ENCODE results near the gene MEA1.
"Not testable (repeated sequence)": the region's sequence is repeated elsewhere in the genome, so short reads cannot be mapped to it uniquely, and the experiment has no call there.

MEA1 gene

DNA sequence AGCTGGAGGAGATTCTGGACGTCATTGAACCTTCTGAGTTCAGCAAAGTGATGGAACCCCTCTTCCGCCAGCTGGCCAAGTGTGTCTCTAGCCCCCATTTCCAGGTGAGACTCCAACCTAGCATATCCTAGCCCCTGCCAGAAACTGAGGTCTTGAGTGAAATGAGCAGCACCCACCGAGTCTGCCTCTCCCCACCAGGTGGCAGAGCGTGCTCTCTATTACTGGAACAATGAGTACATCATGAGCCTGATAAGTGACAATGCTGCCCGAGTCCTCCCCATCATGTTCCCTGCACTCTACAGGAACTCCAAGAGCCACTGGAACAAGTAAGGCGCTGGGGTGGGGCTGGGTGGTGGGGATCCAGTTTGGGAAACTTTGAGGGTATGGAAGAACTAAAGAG is 4.6 kb downstream of the MEA1 start:
- peak; percentile 37 for DNase-seq (ENCODE audit: low read depth)

DNA sequence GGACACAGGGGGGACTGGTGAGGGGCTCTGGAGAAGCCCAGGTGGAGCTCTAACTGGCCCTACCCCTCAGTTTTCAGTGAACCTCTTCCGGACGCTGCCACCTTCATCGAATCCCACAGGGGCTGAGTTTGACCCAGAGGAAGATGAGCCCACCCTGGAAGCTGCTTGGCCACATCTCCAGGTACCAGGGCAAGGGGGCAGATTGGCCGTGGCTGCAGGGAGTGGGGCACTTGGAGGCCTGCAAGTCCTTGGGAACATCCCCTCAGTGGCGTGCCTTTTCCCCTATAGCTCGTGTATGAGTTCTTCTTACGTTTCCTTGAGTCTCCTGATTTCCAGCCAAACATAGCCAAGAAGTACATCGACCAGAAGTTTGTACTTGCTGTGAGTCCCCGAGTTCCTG is 6.6 kb downstream of the MEA1 start:
- DNase-seq (ENCODE audit: low read depth) = no peak

DNA sequence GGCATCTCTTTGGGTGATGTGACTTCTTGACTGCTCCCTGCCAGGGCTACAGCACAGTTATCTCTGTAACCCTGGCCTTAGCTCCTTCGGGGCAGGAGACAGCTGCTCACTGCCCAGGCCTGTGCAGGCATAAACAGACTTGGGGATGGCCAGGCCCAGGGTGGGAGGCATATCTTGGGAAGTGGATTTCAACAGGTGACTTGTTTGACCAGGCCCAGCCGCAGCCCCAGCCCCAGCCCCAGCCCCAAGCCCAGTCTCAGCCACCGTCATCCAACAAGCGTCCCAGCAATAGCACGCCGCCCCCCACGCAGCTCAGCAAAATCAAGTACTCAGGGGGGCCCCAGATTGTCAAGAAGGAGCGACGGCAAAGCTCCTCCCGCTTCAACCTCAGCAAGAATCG is 7.5 kb downstream of the MEA1 start:
- DNase-seq (ENCODE audit: low read depth) = no peak

DNA sequence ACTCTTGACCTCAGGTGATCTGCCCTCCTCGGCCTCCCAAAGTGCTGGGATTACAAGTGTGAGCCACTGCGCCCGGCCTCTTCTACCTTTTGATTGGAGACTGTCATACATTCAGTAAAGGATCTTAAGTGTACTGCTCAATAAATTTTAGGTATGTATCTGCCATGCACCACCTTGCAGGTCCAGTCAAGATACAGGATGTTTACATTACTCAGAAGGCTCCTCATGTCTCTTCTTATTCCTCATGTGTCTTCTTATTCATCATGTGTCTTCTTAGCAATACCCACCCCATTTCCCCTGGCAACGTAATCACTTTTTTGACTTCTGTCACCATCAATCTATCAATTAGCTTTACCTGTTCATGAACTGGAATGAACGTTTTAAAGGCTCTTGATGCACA is 7.9 kb downstream of the MEA1 start:
- DNase-seq (ENCODE audit: low read depth) = no peak

DNA sequence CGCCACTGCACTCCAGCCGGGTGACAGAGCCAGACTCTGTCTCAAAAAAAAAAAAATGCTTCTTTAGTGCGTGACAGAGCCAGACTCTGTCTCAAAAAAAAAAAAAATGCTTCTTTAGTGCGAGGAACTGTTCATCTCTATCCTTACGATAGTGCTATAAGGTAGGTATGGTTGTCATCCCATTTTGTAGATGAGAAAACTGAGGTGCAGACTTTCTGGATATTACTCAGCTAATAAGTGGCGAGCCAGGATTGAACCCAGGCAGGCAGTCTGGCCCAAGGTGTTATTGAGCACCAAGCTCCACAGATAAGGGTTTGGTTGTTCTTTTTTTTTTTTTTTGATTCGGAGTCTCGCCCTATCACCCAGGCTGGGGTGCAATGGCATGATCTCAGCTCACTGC is 11.9 kb downstream of the MEA1 start:
- no peak for DNase-seq (ENCODE audit: low read depth)

DNA sequence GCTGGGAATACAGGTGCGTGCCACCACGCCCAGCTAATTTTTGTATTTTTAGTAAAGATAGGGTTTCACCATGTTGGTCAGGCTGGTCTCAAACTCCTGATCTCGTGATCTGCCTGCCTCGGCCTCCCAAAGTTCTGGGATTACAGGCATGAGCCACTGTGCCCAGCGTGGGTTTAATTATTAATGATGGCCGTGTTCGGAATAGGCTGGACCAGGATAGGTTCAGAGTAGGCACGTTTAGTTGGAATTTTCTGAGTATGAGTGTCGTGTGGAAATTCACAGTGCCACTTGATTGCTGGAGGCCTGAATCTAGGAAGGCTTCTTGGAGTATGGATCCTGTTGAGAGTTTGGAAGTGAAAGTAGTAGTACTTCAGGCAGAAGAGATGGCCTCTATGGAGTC is 15.5 kb downstream of the MEA1 start:
- DNase-seq (ENCODE audit: low read depth) = not testable (repeated sequence)

DNA sequence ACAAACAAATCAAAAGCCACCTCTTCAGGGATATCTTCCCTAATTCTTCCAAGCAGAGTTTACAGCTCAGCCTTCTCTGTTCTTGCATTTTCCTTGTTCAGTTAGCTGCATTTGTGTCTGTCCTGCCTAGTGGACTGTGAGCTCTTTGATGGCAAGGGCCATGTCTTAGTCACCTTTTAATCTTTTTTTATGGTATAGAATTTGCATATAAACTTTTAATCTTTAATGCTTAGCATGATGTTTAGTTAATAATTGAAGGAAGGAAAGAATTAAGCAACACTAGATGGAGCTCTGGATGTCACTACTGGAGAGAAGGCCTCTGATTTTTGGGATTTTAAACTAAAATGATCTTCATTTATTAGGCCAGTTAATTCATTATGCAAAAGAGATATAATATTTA is 17.2 kb downstream of the MEA1 start:
- no peak for DNase-seq (ENCODE audit: low read depth)

DNA sequence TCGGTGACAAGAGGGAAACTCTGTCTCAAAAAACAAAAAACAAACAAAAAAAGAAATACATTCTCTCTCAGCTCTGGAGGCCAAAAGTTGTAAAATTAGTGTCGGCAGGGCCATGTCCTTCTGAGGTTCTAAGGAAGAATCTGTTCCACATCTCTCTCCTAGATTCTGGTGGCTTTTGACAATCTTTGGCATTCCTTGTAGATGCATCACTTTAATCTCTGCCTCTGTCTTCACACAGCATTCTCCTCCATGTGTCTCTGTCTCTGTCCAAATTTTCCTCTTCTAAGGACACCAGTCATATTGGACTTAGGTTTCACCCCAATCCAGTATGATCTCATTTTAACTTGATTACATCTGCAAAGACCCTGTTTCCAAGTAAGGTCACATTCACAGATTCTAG is 20.3 kb downstream of the MEA1 start:
- DNase-seq (ENCODE audit: low read depth) = no peak

DNA sequence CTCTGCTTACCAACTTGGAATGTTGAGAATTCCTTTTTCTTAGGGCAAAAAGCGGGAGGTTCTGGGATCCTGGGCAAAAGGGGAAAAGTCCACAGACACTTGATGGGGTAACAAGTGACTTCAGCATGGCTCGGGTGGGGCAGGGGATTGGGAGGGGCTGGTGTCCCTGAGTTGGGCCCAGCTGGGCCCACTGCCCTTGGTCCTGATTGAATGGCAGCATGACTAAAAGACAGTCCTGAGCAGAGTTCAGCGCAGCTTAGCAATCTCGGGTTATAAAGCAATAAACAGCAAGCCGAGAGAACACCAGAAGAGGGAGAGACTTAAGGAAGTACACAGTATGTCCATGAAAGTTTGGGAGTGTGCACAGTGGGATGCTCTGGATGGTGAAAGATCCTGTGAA is 23.8 kb downstream of the MEA1 start:
- no peak for DNase-seq (ENCODE audit: low read depth)

DNA sequence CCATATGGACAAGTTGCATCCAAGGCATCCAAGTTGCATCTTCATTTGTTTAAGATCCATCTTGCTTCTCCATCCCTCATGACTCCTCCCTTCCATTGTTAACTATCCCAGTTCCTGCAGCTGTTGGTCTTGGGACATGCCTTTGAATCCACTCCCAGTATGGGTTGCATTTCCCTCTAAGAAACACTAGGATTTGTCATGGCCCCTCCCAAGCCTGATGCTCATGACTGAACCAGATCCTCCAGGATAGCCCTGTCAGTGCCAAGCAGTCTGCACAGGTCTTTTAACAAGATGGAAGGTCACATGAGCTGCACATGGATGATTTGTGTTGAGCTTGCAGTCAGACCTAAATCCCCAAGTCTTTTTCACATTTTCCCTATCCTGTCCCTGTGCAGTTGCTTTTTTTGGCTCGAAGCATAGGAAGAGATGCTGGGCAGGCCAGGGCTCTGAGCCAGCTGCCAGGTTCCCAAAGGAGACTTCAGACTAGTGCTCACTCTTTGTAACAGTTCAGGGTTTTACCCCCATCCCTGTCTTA is 25.2 kb downstream of the MEA1 start:
- no peak for DNase-seq (ENCODE audit: low read depth)

DNA sequence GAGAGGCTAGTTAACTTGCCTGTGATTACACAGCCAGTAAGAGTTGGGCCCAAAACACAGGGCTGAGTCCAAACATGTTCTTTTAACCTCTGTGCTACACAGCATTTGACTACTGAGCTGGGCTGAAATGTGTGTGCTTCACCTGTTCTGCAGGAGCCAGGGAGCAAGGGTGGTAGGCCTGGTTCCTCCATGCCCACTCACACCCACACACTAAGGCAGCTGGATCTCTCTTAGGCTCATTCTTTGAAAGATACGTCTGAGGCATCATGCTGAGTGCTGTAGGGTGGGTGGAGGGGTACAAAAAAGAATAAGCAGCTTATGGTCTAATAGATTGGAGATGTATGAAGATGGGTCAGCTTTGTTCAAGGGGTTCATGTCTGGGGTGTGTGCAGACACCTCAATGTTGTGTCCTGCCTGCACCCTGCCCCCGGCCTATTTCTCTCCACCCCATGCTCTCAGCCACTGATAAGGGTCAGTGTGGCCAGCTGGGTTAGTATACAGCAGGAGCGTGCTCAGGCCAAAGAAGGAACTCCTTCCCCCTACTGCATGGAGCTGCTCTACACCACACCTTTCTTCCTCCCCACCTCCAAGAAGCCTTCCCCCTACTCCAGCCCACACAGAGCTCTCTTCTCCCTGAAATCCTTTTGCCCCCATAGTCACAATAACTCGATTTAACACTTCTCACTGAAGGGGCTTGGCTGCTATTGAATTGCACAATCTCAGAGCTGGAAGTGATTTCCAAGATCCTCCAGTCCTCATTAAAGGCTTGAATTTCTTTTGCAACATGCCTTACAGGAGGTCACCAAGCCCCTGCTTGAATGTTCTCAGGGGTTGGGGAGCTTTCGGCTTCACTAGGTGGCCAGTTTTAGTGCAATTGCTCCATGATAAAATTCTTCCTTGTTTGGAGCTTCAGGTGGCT is 26.0 kb downstream of the MEA1 start:
- DNase-seq (ENCODE audit: low read depth) = no peak

DNA sequence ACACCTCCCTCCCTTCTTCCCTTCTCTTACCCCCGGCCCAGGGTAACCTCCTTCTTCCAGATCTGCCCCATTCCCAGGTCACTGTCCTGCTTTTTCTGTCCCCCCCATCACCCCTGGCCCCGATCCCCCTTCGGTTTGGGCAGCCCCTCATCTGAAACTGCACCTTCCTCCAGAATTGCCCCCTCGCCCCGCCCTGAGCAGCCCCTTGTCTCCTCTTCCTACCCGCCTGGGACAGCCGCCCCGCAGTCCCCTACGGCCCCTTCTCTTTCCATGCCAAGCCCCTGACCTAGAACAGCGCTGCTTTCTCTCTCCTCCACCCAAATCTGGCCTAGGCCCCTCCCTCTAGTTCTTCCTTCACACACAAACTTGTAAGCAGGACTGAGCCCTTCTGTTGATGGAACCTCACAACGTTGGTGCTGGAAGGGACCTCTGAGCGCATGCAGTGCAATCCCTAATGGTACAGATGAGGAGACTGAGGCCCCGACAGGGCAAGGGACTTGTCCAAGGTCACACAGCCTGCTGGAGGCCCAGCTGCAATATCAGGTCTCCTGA is 28.7 kb downstream of the MEA1 start:
- peak; percentile 18 for DNase-seq (ENCODE audit: low read depth)

DNA sequence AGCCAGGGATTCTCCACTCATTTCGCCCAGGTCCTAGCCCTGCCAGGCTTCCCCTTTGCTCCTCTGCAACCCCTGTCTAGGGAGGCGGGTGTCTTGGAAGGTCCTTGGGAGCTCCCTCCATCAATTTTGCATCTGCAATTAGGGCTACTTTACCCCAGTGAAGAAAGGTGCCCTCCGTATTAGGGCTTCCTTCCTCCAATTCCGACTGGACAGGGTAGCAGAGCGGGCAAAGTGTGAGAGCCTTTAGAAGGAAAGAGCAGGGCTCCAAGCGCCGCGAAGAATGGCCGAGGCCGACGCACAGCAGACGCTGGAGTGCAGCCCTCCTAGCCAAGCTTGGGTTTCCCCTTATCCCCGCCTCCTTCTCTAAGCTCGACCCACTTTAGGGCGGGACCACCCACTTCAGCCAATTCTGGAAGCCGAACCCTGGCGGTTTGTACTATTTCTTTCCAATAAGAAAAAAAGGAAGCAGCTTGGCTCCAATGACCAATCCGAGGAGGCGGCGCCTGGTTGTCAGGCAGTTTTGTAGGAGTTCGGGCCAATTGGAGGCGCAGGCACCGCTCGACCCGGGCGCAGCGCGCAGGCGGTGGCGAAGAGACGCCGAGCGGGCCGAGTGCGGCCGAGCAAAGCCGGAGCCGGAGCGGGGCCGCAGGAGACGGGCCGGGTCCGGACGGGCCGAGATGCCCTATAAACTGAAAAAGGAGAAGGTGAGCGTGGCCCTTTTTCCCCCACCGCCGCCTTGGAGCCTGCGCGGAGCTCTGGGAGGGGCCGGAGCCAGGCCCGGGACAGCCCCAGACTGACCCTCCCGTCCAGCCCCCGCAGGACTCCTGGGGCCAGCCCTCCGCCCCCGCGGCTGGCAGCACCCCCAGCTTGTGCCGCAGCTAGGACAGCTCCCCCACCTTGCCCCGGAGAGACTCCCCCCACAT is 29.5 kb downstream of the MEA1 start, which contains the start of gene PPP2R5D:
Gene PPP2R5D (plus strand): TSS at position 570 of the 923 bp plus-strand sequence. CDS start 108 bp downstream, at position 678.
- peak; percentile 99 for DNase-seq (ENCODE audit: low read depth)

DNA sequence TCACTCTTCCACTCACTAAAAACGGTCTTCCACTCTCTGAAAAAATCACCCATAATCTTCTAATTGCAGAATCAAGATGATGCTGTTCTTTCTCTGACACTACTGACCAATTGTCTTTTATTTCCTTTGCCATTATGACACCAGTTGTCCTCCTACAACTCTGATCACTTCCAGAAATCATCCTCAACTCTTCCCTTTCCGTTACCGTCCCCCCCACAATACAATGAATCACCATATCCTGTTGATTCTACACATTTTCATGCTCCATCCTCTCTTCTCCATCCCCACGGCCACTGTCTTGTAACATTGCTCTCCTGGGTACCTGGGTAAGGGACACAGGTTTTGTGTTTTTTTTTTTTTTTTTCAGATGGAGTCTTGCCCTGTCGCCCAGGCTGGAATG is 31.9 kb downstream of the MEA1 start:
- no peak for DNase-seq (ENCODE audit: low read depth)

DNA sequence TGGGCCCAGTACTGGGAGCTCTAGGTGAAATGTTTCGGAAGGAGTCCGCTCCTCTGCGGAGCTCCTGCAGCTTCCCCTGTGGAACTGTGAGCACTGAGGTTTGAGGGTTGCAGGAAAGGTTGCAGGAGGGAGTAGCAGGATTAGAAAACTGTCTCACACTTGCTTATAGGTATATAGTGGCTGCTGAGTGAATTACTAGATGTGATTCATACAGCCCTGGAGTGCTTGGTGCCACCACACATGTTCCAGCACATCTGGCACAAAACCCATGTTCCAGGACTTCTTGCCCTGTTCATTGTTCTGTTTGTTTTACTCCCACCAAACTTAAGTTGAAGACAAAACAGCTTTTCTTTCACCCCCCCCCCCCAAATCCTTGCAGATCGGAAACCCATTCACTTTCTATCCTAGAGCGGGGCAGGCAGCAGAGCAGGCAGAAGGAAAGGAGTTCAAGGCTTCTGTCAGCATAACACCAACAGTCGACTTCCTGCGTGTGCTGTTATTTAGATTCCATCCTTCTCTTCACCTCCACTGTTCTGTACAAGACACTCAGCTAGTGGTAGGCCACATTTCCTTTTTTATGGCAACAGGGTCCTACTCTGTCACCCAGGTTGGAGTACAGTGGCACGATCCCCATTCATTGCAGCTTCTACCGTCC is 34.1 kb downstream of the MEA1 start:
- no peak for DNase-seq (ENCODE audit: low read depth)

DNA sequence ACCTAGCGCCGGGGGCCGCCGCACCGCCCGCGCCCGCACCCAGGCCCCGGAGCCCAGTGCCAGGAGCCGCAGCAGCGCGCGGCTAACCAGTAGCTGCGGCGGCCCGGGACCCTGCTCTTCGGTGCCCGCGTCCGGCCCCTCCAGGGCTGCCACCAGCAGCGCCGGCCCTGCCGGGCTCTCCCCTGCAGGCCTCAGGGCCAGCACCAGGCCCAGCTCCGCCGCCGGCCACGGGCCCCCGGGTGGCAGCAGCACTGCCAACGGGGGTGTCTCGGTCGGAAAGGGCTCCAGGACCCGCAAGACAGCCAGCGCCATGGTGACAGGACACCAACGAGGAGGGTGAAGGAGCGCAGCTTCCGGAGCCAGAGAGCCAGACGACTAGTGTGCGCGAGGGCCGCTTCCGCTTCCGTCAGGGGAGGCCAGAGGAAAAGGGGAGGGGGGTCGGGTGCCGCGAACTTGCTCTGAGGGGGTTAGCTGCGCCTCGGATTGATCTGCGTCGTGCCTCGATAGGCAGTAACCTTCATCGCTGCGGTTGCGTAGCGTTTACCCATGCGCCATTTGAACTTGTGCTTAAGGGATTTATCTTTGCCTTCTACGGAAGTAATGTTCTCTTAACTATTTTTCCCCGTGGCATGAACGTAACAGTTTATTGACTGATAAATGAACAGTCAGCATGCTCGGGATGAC is 34.8 kb downstream of the MEA1 start, which contains the start of gene PEX6:
Gene PEX6 (minus strand): TSS at position 343 of the 684 bp plus-strand sequence. CDS start 31 bp downstream, at position 312.
- DNase-seq (ENCODE audit: low read depth) = peak; percentile 78

DNA sequence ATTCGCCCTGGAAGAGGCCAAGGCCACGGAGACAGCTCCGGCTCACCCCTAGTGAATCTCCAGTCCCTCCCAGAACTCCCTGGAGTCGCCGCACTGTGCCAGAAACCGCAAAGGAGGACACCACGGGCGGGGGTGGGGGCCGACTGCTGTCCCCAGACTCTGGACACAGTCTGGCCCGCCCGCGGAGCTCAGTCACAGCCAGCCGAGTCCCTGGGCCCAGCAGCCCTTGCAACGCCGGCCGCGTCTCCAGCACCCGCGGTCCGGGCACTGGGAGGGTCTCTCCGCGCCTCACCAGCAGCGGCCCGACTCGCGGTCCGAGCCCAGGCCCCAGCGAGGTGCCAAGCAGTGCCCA is 35.3 kb downstream of the MEA1 start:
- peak; percentile 31 for DNase-seq (ENCODE audit: low read depth)

DNA sequence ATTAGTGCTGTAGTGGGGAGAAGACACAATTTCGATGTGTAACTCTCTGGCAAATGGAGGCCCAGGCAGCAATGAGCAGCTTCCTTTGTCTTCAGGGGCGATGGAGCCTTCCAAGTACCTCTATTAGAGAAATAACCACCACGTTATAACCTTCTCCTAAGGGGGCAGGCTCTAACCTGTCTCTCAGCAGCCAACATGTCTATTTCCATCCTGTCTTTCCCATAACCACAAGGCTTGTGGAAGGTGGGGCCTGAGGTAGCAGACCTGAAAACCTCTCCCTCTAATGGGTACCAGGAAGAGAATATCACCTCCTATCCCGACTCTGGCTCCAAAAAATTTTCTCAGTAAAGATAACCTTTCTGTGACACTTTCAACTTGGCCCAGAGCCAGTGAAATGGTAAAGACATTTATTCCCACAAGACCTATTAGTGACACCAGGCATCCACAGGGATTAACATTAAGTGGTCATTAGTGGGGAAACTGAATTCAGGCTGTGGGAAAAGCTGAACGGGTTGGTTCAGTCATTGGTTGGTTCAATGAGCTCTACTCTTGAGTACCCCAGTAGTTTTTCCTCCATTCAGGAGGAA is 38.7 kb downstream of the MEA1 start:
- DNase-seq (ENCODE audit: low read depth) = no peak

DNA sequence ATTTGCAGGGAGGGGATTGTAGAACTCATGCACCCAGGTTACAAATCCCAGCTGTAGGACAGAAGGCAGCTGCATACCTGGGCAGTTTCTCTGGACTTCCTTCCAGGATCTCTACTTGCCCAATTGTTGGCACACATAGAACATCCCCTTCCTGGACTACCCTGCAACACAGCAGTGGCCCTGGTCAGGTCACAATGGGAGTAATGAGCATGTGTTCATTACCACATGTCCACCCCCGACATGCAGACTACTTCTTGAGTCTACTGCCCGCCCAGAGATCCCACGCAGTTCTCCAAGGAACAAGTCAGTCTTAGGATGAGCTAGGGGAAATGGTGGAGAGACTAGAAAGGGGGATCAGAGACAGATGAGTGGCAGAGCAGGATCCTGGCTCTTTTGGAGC is 39.8 kb downstream of the MEA1 start:
- no peak for DNase-seq (ENCODE audit: low read depth)

DNA sequence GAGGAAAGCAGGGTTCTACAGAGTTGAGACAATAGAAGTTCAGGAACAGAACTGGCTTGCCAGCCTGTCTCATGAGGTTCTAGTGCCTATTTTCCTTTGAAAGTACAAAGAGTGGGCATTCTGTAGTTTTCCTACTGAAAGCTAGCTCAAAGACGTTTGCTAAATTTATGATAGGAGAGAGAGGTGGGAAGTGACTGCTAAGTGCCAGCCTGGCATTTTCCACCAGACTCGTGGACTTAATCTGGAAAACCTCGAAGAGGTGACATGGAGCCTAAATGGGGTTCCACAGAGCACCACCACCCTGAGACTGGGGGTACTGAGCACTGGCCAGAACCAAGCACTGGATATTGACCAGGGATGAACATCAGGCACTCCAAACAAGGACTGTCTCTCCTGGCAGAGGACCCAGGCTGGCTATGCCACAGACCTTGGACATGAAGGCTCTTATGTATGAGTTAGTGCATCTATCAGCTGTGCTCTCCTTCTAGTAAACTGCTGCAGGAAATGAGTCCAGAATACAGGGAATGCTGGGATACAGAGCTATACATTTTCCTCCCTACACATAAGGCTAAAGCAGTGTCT is 41.9 kb downstream of the MEA1 start:
- DNase-seq (ENCODE audit: low read depth) = no peak
